ENCODE results near the gene RAN.
"Not testable (repeated sequence)": the region's sequence is repeated elsewhere in the genome, so short reads cannot be mapped to it uniquely, and the experiment has no call there.

- TF ChIP-seq YY1 (IDR thresholded peaks at IDR 0.05; ENCODE audit: insufficient read depth, insufficient read length); SUZ12 (IDR thresholded peaks at IDR 0.05; ENCODE audit: extremely low read depth, insufficient read depth, insufficient read length); ZNF274 (IDR thresholded peaks at IDR 0.05; ENCODE audit: low read depth, low read length): not testable (repeated sequence)
These were observed 23.8 kb upstream of the RAN start for GRCh38 chr12:130848105-130848504.
